Central memory CD4-positive, alpha-beta T cell (primary cell): ENCODE results near the gene TMEM204.

Experiments
- DNase-seq: peaks from one replicate; pipeline ENCODE4 v3.0.0; 2022

TMEM204 gene

DNA sequence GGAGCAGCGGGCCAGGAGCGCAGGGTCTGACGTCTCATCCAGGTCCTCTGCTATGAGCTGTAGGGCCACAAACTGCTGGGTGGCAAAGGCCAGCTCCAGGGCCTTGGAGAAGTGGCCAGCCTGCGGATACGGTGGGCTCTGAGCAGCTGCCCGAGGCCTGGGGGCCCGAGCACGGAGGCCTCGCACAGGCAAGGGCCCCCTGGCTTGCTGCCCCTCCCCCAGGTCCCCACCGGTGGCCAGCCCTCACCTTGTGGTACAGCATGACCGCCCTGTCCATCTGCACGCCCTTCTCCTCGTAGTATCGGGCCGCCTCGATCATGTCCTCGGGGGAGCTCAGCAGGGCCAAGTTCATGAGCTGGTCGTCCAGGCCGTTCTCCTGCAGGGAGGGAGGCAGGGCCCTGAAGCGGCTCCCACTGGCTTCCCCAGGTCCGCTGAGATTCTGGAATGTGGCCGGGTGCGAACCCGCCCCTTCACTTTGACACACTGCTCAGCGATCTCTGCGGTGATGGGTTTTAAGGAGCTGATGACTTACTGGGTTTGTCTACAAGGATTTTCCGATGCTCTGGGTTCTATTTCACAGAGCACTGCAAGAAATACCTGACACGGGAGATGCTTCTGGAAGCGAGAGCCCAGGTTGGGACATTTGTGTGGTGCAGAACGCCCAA is 9.8 kb upstream of the TMEM204 start:
- DNase-seq = no peak

DNA sequence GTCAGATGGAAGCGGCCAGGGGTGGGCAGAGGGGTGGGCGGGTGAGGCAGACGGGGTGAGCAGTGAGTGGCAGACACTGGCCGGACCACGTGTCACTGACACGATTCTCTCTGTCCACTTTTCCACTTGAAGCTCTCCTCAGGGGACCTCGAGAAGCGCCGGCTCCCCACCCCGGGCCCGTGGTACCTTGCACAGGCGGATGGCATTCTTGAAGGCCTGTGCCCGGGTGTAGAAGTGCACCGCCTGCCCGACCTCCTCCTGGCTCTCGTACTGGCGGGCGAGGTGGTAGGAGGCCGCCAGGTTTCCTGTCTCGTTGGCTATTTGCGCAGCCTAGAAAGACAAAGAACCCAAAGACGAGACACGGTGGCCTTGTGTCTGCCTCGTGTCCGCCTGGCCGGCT is 9.1 kb upstream of the TMEM204 start:
- DNase-seq = no peak

DNA sequence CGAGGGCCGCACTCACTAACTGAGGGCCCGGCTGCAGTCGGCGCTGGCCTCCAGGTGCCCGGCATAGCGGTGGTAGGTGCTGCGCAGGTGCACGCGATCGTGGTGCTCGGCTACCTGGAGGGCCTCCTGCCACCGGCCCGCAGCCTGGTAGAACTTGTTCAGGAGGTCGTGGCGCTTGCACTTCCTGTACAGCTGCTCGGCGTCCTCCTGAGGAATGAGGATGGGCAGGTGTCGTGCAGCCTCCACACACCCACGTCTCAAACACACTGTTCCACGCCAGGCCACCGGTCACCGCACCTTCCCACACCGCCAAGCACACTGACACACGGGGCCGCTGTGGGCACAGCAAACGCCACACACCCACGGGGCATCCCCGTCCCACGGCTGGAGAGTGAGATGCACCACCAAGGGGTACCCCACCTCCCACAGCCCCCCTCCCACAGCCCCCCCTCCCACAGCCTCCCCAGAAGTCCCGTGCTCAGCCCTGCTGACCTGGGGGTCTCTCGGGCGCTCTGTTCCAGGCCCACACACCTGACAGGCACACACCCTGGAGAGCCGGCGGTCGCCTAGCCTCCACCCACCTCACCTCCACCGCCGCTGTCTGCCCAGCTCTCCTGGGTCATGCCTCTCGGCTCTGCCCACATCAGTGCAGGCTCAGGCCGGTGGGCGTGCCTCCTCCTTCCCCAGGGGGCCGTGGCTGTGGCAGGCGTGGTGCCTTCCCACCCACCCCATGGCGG is 7.4 kb upstream of the TMEM204 start:
- peak; percentile 25 for DNase-seq

DNA sequence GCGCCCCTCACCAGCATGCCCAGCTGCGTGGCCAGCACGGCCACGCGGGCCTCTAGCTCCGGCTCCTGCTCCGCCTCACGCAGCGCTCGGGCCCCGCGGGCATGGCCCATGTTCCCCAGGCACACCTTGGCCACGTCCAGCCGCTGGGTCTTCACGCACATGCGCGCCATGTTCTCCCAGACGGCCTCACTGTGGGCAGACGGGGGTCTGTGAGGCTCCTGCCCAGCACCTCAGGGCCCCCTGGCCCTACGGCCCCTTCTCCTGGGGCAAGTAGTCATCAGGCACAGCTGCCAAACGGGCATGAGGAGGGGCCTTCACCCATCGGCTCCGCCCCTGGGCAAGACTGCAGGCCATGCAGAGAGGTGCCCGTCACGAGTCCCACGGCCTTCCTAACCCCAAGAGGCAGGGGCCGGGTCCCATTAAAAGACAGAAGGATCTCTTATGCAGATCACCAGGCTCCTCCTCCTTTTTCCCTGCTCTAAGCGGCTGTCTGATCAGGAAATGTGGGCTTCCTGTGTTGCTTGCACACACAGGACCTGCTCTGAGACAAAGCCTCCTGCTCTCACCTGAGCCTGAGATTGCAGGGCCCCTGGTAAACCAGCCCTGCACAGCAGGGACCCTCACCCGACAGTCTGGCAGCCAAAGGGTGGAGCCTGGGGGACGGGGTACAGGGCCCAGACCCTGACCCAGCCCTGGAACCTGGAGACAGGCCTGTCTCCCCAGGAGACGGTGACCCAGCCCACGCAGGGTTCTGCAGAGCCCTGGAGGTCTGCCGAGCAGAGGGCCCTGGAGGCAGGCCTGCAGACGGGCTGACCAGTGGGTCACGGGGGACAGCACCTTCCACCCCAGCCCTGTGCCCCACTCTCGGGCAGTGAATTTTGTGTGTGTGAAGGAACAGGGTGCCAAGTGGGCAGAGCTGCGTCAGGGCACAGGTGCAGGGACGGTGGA is 6.6 kb upstream of the TMEM204 start:
- DNase-seq = peak; percentile 47

GRCh38 chr16:1527836-1528811 is 5.3 kb upstream of the TMEM204 start:
- no peak for DNase-seq

GRCh38 chr16:1528921-1529537 is 4.4 kb upstream of the TMEM204 start:
- no peak for DNase-seq

DNA sequence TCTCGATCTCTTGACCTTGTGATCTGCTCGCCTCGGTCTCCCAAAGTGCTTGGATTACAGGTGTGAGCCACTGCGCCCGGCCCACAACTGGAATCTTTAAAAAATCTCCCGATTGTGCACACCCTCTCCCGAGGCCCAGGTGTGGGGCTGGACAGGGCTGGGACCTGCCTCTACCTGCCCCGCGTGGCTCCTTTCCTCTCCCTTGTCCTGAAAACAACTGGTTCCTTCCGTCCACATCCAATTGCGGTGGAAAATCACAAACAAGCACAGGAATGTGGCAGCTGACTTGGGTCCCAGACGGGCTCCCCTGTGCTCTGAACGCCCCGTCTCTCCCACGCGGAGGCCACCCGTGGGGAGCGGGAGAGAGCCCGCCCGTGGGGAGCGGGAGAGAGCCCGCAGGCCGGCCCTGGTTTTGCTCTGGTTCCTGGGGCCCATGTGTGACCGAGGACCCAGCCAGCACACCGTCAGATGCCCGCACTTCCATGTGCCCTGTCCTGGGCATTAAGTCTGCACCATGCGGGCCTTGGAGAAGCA is 3.0 kb upstream of the TMEM204 start:
- DNase-seq = no peak

GRCh38 chr16:1530883-1531637 is 2.4 kb upstream of the TMEM204 start:
- no peak for DNase-seq

- no peak for DNase-seq
Measured at GRCh38 chr16:1531638-1531910, 1.9 kb upstream of the TMEM204 start.

- no peak for DNase-seq
Measured at GRCh38 chr16:1532081-1532760, 1.2 kb upstream of the TMEM204 start.

DNA sequence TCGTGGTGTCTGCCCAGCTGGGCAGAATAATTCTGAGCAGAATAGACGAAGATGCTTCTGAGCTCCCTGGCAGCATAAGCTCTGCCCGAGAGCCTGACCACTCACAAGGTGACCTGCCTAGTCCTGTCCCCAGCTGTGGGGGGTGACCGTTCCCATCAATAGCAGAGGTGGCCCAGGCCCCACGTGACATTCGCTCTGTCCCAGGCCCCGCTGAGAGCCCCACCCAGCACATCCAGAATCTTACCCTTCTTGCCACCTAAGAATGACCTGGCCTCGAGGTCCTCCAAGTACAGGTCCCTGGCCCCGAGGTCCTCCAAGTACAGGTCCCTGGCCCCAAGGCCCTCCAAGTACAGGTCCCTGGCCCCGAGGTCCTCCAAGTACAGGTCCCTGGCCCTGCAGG is 695 bp upstream of the TMEM204 start:
- DNase-seq = no peak

- DNase-seq = no peak
Measured at GRCh38 chr16:1534021-1535020, 855 bp downstream of the TMEM204 start.

- DNase-seq = peak; percentile 49
Measured at GRCh38 chr16:1535391-1536291, 2.2 kb downstream of the TMEM204 start.

- no peak for DNase-seq
Measured at GRCh38 chr16:1536601-1537000, 3.1 kb downstream of the TMEM204 start.

DNA sequence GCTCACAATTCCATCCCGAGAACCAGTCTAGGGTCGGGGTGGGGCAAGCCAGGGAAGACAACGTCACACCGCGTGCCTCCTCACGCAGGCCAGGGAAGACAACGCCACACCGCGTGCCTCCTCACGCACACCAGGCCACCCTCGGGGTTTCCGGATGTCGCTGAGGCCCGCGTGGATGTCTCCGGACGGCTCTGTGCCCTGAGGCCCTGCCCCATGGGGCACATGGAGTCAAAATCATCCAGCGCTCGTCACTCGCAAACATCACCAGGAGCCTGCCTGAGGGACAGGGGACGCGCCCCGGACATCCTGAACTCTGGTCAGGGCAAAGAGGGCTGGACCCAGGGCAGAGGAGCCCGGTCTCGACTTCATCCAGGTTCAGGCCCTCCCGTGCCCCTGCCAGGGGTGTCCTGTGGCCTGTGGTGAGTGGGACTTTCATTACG is 3.7 kb downstream of the TMEM204 start:
- no peak for DNase-seq

- DNase-seq = peak; percentile 42
Measured at GRCh38 chr16:1537763-1538289, 4.4 kb downstream of the TMEM204 start.

DNA sequence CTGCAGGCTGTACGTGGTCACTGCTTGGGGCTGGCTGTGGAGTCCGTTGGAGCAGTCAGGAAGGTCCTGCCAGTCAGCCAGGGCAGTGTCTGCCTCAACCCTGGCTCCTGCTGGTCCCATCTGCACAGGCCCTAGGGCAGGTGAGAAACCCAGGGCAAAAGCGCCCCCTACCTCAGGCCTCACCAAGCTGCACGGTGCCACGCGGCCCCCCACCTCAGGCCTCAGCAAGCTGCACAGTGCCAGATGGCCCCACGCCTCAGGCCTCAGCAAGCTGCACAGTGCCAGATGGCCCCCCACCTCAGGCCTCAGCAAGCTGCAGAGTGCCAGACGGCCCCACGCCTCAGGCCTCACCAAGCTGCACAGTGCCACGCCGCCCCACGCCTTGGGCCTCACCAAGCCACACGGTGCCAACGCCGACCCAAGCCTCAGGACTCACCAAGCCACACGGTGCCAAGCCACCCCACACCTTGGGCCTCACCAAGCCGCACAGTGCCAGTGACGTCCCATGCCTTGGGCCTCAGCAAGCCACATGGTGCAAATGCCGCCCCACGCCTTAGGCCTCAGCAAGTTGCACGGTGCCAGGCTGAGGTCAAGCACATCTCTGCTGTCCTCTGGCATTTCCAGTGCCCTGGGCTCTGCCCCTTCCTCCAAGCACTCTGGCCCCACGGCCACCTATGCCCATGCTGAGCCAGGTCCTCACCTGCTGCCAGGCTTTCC is 5.5 kb downstream of the TMEM204 start:
- DNase-seq = no peak
